GM18517 (cell line): ENCODE data around the gene PPP1R13B.

Experiments used
- ATAC-seq: cut with Tn5 transposase; IDR thresholded peaks from one replicate; pipeline ENCODE4 v1.9.1; 2021; ENCODE audit warnings: mild to moderate bottlenecking, moderate library complexity; ENCODE audit not compliant: unreplicated experiment

Gene PPP1R13B

DNA sequence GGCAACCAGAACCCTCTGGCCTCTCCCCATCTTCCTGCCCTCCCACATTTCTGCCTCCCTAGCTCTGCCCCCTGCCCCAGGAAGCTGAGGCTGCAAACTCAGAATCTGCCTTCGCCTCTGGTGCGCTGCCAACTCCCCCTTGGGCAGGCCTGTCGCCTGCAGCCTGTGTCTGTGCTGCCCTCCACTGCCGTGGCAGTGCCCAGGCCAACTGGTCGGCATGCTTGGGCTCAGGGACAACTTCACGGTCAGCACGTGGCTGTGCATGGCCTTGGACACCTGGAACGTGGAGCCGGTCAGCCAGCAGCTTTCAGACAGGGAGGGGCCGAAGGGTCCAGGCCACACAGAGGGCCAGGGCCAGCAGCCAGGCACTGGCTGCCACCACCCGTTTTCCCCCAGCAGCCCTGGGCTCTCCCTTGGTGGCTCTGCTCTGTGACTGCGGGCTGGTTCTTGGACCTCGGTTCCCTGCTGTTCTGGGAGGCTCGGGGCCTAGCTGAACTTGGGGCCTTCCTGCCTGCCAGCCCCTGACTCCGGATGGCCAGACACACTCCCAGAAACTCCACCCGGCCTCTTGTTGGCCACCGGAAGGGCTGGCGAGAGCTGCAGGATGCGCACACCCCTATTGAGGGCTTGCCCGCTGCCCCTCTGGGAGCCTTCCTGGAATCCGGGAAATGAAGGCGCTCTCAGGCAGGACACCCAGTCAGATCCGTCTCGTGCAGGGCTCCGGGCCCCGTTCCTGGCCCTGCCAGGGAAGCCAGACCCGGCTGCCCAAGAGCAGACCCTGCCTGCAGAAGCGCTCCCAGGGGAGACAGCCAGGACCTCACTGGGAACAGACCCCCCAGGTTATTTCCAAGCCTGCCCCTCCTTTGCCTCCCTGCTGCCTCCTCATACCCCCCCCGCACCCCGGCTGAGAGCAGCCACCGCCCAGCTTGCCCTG lies 34.2 kb upstream of the PPP1R13B start:
- no peak for ATAC-seq

DNA sequence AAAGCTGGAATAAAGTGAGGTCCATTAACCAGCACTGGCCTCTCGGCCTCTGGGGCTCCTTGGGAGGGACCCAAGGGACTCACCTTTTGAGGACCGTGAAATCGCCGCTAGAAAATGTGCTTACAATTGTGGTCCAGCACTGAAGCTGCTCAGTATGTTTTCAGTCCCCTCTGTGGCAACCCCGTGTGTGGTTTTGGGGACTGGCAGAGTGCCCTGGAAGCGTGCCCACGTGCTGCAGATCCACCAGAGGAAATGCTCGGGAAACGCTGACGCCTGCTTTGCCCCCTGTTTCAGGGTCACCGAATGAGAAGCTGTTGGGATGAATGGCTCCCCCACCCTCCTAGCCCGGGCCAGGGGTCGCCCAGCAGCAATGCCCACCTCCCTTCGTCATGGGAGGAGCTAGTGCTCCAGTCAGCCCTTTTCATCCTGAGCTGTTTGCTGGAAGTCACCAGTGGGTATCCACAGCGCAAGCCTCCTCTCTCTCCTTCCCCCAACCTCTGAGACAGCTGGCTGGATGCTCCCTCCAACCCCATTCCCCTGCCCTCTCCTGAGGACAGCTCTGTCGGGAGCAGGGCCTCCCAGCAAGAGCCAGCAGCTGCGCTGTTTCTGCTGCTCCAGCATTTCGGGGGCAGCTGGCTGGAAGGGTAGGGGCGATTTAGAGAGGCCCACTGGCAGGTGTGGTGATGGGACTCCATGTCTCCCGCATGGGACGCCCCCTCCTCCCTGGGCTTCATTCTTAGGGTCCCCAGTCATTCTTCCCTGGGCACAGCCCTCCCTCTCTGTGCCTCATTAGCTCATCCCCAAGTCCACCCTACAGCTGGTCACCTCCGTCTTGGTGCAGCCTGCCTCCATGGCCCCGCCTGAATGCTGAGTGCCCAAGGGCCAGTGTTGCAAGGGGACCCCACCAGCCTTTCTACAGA lies 33.2 kb upstream of the PPP1R13B start:
- ATAC-seq: no peak

DNA sequence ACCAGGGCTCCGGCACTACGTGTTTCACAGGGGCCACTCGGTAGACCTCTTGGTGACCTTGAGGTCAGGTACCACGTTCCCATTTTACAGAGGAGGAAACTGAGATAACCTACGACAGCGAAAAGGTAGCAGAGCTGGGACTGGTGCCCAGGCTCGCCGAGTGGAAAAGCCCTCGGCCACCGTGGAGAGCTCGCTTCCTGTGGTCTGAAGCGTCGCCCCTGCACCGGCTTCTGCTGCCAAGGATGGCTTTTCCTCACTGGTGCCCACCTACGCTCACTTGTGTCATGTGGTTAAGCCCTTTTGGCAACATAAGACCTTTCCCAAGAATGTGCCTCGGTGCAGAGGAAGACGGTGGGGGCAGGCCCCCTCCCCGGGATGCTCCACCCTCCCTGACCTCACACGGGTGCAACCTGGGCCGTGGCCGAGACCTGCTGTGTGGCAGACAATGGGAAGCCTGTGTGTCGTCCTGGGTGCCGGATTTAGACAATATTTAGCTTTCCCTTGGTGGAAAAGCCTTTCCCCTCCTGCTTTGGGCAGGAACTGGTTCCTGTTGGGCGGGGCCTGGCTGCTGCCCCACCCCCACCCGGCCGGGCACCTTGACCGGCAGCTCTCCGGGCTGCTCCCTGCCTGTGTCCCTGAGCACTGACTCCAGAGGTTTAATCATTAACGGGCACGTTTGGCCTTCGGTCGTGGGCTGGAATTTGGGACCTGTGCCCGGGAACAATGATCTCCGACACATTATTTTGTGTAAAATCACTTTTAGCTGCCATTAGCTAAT lies 32.4 kb upstream of the PPP1R13B start:
- ATAC-seq: no peak

DNA sequence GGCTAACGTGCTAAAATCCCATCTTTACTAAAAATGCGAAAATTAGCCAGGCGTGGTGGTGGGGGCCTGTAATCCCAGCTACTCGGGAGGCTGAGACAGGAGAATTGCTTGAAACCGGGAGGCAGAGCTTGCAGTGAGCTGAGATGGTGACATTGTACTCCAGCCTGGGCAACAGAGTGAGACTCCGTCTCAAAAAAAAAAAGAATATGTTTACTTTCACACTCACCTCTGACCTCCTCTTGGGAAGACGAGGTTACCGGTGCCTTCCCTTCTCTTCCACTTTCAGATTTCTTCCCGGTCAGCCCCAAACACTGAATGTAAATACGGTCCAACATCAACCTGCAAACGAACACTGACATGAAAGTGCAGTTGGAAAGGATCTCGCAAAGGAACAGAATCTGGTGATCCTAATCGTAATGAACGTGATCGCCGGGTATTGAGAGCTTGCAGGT lies 31.8 kb upstream of the PPP1R13B start:
- ATAC-seq: no peak

DNA sequence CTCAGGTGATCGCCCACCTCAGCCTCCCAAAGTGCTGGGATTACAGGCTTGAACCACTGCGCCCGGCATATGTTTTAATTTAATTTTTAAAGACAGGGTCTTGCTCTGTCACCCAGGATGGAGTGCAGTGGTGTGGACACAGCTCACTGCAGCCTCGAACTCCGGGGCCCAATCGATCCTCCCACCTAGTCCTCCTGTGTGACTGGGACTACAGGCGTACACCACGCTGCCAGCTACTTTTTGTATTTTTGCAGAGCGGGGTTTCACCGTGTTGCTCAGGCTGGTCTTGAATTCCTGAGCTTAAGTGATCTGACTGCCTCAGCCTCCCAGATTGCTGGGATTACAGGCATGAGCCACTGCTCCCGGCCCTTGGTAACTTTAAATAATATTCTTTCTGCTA lies 30.8 kb upstream of the PPP1R13B start:
- ATAC-seq: no peak

DNA sequence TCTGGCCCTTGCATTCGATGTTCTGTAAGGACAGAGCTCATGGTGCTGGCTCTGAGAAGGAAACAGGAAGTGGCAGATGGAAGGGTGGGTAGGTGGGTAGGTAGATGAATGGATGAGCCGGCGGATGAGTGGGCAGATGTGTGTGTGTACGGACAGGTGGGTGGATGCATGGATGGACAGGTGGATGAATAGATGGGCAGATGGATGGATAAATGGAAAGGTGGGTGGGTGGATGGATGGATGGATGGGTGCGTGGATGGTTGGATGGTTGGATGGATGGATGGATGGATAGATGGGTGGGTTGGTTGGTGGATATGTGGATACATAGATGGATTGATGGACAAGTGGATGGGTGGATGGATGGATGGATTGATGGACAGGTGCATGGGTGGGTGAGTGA lies 27.6 kb upstream of the PPP1R13B start:
- ATAC-seq: no peak

DNA sequence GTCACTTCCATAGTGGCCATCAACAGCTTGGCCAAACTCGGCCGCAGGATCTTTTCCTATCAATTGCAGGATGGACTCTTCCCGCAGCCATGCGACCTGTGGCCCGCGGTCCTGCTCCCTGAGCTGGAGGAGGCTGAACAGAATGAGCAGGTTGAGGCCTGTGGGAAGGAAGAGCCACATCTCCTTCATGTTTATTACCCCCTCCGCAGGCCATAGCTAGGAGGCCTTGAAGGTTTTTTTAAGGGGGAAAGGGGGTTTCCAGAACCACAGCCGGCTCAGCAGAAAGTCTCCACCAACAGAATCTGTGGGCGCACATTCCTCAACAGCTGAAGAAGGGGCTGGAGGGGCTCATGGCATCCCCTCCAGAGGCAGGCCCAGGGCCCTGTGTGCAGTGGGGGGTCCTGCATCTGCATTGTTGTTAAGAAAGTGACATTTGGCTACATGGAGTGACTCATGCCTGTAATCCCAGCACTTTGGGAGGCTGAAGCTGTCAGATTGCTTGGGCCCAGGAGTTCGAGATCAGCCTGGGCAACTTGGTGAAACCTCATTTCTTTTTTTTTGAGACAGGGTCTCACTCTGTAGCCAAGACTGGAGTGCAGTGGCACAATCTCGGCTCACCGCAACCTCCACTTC lies 25.2 kb upstream of the PPP1R13B start:
- no peak for ATAC-seq

- peak; percentile 69 for ATAC-seq
These were observed 24.5 kb upstream of the PPP1R13B start for GRCh38 chr14:103871596-103872480.

- ATAC-seq: no peak
These were observed 23.7 kb upstream of the PPP1R13B start for GRCh38 chr14:103870891-103871595.

- ATAC-seq: no peak
These were observed 22.9 kb upstream of the PPP1R13B start for GRCh38 chr14:103870144-103870876.

- no peak for ATAC-seq
These were observed 22.2 kb upstream of the PPP1R13B start for GRCh38 chr14:103869406-103870143.

DNA sequence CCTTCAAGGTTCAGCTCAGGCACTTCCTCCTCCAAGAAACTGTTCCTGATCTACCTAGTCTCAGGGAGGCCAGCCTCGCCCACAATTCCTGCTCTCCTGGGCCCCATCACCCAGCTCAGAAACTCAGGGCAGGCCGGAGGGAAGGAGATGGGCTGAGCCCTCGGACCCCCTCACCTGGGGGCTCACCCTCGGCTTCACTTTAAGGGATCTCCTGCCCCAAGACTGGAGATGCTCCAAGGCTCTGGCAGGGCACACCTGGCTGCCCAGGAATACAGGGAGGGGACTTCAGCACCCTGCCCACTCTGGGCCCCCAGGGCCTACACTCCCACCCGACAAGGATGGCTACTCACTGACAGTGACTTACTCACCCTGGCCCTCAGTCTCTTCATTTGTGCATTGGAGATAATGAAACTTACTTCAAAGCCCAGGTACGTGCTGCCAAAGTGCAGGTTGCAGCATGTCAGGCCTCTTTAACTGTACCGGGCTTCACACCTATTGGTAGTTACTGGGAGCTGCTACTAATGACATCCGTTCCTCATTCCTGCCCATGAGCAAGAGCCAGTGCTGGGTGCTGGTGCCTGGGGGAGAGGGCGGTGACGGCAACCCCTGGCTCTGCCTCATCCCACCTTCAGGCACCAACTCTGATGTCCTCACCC lies 21.0 kb upstream of the PPP1R13B start:
- no peak for ATAC-seq

DNA sequence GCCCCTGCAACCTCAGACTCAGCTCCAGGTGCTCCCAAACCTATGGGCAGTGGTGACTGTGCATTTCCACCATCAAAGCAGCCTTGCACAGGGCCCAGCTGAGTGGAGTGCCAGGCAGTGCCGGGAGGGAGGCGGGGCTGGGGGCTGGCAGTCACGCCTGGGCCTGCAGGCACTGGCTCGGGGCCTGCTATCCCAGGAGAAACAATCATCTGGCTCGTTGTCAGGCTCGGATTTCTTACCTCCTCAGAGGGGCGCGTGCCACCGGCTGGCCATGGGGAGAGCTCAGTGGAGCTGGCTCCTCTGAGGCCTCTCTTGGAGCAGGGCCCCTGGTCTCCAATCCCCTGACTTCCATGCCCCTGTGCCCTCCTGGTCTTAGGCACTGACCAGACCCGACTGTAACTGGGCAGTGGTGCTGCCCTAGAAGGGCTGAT lies 20.2 kb upstream of the PPP1R13B start:
- no peak for ATAC-seq

DNA sequence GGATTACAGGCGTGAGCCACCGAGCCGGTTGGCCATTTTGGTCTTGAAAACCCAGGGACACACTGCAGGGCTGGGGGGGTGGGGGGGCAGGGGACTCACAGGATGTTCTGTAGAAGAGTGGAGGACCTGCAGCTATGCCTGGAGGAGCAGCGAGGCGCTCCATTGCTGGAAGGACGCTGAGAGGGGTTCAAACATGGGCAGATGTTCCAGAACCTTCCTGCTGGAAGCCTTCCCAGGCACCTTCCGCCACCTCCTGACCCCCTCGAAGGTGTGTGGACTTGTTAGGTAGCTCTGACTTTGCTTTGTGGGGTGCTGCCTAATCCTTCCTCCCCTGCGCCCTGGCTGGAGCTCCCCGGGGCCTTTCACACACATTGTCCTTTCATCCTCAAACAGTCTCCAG lies 19.6 kb upstream of the PPP1R13B start:
- no peak for ATAC-seq

DNA sequence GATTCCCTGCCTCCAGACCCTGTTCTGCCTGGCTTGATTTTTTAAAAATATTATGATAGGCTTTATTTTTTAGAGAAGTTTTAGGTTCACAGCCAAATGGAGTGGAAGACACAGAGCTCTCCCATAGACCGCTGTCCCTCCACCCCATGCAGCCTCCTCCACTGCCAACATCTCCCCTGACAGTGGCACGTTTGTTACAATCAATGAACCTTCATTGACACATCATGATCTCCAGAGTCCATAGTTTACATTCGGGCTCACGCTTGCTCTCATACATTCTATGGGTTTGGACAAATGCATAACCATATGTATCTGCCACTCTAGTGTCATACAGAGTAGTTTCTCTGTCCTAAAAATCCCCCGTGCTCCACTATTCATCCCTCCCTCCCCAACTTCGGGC lies 15.9 kb upstream of the PPP1R13B start:
- ATAC-seq: no peak

DNA sequence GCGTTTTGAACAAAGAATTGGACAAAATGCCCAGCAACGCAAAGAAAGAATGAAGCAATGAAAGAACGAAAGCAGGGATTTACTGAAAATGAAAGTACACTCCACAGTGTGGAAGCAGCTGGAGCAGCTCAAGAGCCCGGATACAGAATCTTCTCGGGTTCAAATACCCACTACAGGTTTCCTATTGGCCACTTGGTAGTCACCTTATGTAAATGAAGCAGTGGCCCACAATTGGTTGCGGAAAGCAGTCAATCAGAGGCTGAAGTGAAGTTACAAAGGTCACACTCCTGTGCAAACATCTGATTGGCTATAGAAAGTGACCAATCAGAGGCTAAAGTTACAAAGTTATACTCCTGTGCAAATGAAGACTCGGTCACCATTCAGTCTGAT lies 15.0 kb upstream of the PPP1R13B start:
- no peak for ATAC-seq
